HG03280 (cell line): ENCODE results near the gene FSTL4.

Experiments
- ATAC-seq: cut with Tn5 transposase; IDR thresholded peaks from one replicate; pipeline ENCODE4 v1.9.1; 2021; ENCODE audit warnings: mild to moderate bottlenecking, moderate library complexity; ENCODE audit not compliant: unreplicated experiment

Gene FSTL4

GRCh38 chr5:133354323-133355185 lies 257.8 kb downstream of the FSTL4 start:
- ATAC-seq = no peak

GRCh38 chr5:133353741-133354140 lies 258.6 kb downstream of the FSTL4 start:
- no peak for ATAC-seq

GRCh38 chr5:133348406-133348805 lies 263.9 kb downstream of the FSTL4 start:
- ATAC-seq = no peak

- no peak for ATAC-seq
Measured at GRCh38 chr5:133347039-133347438, 265.3 kb downstream of the FSTL4 start.

GRCh38 chr5:133344266-133344665 lies 268.1 kb downstream of the FSTL4 start:
- no peak for ATAC-seq

- no peak for ATAC-seq
Measured at GRCh38 chr5:133343196-133343595, 269.1 kb downstream of the FSTL4 start.

GRCh38 chr5:133341915-133342710 lies 270.2 kb downstream of the FSTL4 start:
- no peak for ATAC-seq

- no peak for ATAC-seq
Measured at GRCh38 chr5:133341296-133341695, 271.0 kb downstream of the FSTL4 start.

GRCh38 chr5:133340822-133341221 lies 271.5 kb downstream of the FSTL4 start:
- ATAC-seq = no peak

- ATAC-seq = no peak
Measured at GRCh38 chr5:133340002-133340755, 272.2 kb downstream of the FSTL4 start.

- ATAC-seq = no peak
Measured at GRCh38 chr5:133338504-133339355, 273.6 kb downstream of the FSTL4 start.

- ATAC-seq = no peak
Measured at GRCh38 chr5:133337795-133338445, 274.4 kb downstream of the FSTL4 start.

GRCh38 chr5:133336969-133337410 lies 275.4 kb downstream of the FSTL4 start:
- ATAC-seq = no peak

GRCh38 chr5:133336121-133336968 lies 276.0 kb downstream of the FSTL4 start:
- ATAC-seq = no peak

- ATAC-seq = no peak
Measured at GRCh38 chr5:133334796-133335639, 277.3 kb downstream of the FSTL4 start.

- no peak for ATAC-seq
Measured at GRCh38 chr5:133333326-133334150, 278.8 kb downstream of the FSTL4 start.

GRCh38 chr5:133332439-133333024 lies 279.8 kb downstream of the FSTL4 start:
- ATAC-seq = no peak
